Measurements from ENCODE around the gene SMG1.
"Not testable (repeated sequence)": the region's sequence is repeated elsewhere in the genome, so short reads cannot be mapped to it uniquely, and the experiment has no call there.

SMG1 gene

DNA sequence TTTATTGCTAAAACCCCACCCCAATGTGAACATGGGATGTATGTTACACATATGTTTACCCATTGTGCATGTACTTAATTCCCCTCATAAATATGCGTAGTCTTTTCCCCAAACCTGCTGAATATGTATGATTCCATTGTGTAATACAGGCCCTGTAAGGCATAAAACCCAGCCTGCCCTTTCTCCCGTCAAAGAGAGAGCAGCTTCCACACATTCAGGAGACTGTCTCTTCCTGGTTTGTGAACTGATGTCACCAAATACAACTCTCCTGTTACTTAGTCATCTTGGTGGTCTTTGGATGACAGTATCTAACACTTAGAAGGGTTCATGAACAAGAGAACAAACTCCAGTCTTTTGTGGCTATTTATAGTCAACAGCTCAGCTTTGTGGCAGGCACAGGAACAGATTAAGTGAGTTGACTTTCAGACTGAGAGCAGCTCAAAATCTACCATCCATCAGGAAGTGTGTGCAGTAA lies 32.9 kb upstream of the SMG1 start:
- in situ Hi-C loops (cut with HindIII; ENCODE audit: low sequenced_read_pairs): no loop called here
- DNase-seq (ENCODE audit: low read depth): no peak
- no peak overlapping the region for H3K4me3 ChIP-seq (ENCODE audit: low read depth, low read length)
- TF ChIP-seq CTCF (IDR thresholded peaks at IDR 0.05; ENCODE audit: low read depth, low read length, missing control alignments): no peak

- no peak overlapping the region for H3K4me3 ChIP-seq (ENCODE audit: low read depth, low read length)
- no peak for TF ChIP-seq CTCF (IDR thresholded peaks at IDR 0.05; ENCODE audit: low read depth, low read length, missing control alignments)
- DNase-seq (ENCODE audit: low read depth): no peak
- in situ Hi-C loops (cut with HindIII; ENCODE audit: low sequenced_read_pairs): no loop called here
Measured at GRCh38 chr16:18958621-18959029, 32.4 kb upstream of the SMG1 start.

- DNase-seq (ENCODE audit: low read depth); in situ Hi-C loops (cut with HindIII; ENCODE audit: low sequenced_read_pairs); H3K4me3 ChIP-seq (ENCODE audit: low read depth, low read length): not testable (repeated sequence)
Measured at GRCh38 chr16:18956658-18957241, 30.5 kb upstream of the SMG1 start.

DNA sequence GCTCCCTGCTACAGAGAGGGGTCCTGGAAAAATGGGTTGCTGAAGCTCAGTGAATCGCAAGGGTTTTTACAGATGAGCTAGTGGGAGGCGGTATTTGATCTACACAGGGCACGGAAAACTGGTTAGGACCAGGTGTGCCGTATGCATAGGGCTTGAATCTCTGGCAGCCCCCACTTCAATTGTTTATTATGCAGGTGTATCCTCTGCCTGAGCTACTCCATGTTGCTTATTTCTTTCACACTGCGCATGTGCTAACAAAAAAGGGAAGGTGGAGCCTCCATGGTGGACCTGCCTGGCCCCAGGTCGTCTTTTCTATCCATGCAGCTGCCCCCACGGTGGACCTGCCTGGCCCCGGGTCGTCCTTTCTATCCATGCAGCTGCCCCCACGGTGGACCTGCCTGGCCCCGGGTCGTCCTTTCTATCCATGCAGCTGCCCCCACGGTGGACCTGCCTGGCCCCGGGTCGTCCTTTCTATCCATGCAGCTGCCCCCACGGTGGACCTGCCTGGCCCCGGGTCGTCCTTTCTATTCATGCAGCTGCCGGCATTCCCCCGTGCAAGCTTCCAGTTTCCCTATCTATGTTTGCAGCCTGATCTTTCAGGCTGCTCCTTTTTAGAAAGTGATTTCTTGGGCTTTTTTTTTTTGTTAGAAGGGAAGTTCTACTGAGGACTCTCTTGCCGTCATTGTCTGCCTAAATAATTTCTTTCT lies 29.8 kb upstream of the SMG1 start:
- in situ Hi-C loops (cut with HindIII; ENCODE audit: low sequenced_read_pairs); DNase-seq (ENCODE audit: low read depth); H3K4me3 ChIP-seq (ENCODE audit: low read depth, low read length): not testable (repeated sequence)

DNA sequence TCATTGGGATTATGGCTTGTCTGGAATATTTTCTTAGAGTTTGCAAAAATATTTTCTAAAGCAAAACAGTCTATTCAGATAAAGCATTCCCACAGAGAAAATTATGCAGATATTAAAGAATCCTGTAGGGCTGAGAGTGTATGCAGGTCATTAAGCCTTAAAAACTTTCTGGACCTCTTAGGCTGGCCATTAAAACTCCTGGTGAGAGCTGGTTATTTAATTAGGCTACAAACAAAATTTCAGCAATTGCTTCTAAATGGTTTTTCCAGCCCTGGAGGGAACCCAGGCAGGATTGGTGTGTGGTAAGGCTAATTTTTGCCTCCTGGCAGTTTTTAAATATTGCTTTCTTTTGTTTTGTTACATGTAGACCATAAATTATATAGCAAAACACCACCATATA lies 27.3 kb upstream of the SMG1 start:
- no peak overlapping the region for H3K4me3 ChIP-seq (ENCODE audit: low read depth, low read length)
- no peak for TF ChIP-seq CTCF (IDR thresholded peaks at IDR 0.05; ENCODE audit: low read depth, low read length, missing control alignments)
- in situ Hi-C loops (cut with HindIII; ENCODE audit: low sequenced_read_pairs): no loop called here
- DNase-seq (ENCODE audit: low read depth): no peak

GRCh38 chr16:18950469-18951185 lies 24.4 kb upstream of the SMG1 start:
- no peak overlapping the region for H3K4me3 ChIP-seq (ENCODE audit: low read depth, low read length)
- DNase-seq (ENCODE audit: low read depth): no peak
- TF ChIP-seq CTCF (IDR thresholded peaks at IDR 0.05; ENCODE audit: low read depth, low read length, missing control alignments): no peak
- in situ Hi-C loops (cut with HindIII; ENCODE audit: low sequenced_read_pairs): no loop called here

DNA sequence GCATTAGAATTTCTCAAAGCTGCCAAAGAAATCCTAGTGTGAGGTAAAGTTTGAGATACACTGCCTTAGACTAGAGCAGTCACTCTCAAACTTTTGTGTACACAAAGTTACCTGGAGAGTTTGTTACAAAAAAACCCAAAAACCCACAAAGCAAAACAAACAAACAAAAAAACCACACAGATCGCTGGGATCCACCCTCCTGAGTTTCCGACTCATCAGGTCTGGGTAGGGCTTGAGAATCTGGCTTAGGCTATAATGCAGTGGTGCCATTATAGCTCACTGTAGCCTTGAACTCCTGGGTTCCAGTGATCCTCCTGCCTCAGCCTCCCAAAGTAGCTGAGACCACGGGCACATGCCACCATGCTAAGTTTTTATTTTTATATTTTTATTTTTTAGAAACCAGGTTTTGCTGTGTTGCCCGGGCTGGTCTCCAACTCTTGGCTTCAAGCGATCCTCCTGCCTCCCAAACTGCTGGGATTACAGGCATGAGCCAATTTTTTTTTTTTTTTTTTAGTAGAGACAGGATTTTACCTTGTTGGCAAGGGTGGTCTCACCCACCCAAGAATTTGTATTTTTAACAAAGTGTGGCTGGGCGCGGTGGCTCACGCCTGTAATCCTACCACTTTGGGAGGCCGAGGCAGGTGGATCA lies 22.3 kb upstream of the SMG1 start:
- TF ChIP-seq CTCF (IDR thresholded peaks at IDR 0.05; ENCODE audit: low read depth, low read length, missing control alignments): no peak
- no peak for DNase-seq (ENCODE audit: low read depth)
- in situ Hi-C loops (cut with HindIII; ENCODE audit: low sequenced_read_pairs): no loop called here
- H3K4me3 ChIP-seq (ENCODE audit: low read depth, low read length): no peak overlapping the region
